Measurements from ENCODE around the gene POFUT2. TPM values are rescaled to one million over a fixed set of nuclear protein-coding genes. Genes with fewer than 3 reads are reported as not detected.

POFUT2 gene
- total RNA-seq, 1 donor from 2014 or later, result 31.9 TPM

DNA sequence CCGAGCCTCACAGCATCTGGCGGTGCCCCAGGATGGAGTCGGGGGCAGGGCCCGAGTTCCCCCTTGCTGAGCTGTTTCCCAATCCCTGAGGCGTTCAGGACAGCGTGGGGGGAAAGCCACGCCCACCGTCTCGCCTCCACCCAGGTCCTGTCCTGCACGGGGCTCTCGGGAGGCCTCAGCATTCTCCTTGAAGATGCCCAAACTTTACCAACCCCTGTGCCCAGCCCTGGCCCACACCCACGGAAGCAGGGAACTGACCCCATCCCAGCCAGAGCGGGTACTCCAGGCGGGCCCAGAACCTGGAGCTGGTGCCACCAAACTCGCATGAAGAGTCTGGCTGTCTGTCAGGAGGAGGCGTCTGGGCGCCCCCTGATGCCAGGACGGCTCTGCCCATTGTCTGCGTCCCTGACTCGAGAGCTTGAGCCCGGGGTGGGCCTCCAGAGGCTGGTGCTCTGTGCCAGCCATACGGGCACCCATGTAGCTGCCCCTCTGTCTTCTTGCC, 35.3 kb upstream of the POFUT2 start:
- Mint-ChIP-seq H3K4me3 (ENCODE audit: unreplicated experiment) (no peak overlapping the region), H3K4me1 (ENCODE audit: low read depth, unreplicated experiment) (peaks cover 7% of the 10 kb centered on the region), H3K27ac (ENCODE audit: unreplicated experiment) (no peak overlapping the region), H3K36me3 (ENCODE audit: unreplicated experiment) (no peaks in the 10 kb centered on the region), H3K9me3 (ENCODE audit: unreplicated experiment) (peaks cover 4% of the 10 kb centered on the region), H3K27me3 (ENCODE audit: unreplicated experiment) (peaks cover 1% of the 10 kb centered on the region)
- TF ChIP-seq, protein P1, sequence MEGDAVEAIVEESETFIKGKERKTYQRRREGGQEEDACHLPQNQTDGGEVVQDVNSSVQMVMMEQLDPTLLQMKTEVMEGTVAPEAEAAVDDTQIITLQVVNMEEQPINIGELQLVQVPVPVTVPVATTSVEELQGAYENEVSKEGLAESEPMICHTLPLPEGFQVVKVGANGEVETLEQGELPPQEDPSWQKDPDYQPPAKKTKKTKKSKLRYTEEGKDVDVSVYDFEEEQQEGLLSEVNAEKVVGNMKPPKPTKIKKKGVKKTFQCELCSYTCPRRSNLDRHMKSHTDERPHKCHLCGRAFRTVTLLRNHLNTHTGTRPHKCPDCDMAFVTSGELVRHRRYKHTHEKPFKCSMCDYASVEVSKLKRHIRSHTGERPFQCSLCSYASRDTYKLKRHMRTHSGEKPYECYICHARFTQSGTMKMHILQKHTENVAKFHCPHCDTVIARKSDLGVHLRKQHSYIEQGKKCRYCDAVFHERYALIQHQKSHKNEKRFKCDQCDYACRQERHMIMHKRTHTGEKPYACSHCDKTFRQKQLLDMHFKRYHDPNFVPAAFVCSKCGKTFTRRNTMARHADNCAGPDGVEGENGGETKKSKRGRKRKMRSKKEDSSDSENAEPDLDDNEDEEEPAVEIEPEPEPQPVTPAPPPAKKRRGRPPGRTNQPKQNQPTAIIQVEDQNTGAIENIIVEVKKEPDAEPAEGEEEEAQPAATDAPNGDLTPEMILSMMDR (IDR thresholded peaks at IDR 0.05; ENCODE audit: partially characterized antibody, unreplicated experiment), result no peak
- DNase-seq, result no peak

DNA sequence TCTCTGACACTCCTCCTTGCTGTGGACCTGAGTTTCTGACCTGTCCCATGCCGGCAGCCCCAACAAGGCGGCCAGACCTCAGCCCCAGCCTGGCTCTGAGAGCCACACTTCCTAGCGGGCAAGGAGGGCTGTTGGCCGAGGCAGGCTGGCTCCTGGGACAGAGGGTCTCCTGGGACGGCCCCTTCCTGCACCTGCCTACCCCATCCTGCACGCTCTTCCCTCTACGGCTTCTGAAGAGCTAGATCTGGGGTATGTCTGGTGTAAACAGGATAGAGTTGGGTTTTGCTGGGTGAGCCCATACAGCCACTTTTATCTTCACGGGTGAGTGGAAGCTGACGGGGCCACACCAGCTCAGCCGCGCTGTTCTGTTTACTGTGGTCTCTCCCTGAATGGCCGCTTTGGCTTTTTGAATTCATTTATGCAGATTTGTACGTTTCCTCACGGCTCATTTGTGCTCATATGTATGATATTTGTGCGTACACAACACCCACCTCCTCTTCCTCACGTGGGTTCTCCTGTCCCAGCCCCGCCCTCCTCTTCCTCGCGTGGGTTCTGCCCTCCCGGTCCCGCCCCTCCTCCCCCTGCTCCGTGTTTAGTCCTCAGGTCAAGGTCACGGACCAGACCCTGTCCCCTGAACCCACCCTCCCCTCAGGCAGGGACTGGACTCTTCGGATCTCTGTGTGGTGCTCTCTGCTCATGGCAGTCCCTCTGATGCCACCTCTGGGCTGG, 34.7 kb upstream of the POFUT2 start:
- no peaks in the 10 kb centered on the region for H3K36me3 Mint-ChIP-seq (ENCODE audit: unreplicated experiment)
- no peak overlapping the region for H3K4me3 Mint-ChIP-seq (ENCODE audit: unreplicated experiment)
- TF ChIP-seq, protein P1 (IDR thresholded peaks at IDR 0.05; ENCODE audit: partially characterized antibody, unreplicated experiment), result no peak
- no peak for DNase-seq
- peaks cover 7% of the 10 kb centered on the region for H3K4me1 Mint-ChIP-seq (ENCODE audit: low read depth, unreplicated experiment)
- H3K27ac Mint-ChIP-seq (ENCODE audit: unreplicated experiment), result no peak overlapping the region
- H3K27me3 Mint-ChIP-seq (ENCODE audit: unreplicated experiment), result no peaks in the 10 kb centered on the region
- H3K9me3 Mint-ChIP-seq (ENCODE audit: unreplicated experiment), result peaks cover 4% of the 10 kb centered on the region

DNA sequence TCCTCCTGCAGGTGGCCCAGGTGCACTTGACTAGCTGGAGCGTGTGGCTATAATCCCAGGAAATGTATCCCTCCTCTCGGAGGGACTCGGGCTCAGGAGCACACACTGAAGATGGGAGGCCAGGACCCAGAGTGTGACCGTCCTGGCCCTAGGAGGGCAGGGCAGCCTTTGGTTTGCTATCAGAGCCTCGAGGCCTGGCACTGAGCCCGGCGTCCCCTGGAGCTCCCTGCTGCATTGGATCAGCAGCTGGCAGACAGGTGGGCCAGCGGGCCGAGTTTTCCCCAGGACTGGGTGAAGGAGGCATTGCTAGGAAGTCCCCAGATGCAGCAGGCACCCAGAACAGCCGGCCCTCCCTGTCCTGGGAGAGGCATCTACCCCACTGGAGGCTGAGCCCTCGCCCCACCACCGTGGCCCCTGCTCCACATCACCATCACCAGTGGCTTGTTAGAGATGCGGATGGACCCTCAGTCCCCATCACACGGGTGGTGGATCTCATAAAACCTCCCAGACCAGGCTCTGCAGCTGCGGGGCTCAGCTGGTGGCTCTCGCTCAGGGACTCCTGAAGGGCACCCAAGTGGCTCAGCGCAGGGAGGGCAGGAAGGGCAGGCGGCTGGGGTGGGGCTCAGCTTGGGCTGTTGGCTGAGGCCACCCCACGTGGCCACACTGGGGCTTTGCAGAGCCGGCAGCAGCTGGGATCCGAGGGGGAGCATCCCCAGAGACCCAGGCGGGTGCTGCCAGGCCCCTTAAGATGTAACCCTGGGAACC, 32.7 kb upstream of the POFUT2 start:
- H3K27ac Mint-ChIP-seq (ENCODE audit: unreplicated experiment), result no peak overlapping the region

DNA sequence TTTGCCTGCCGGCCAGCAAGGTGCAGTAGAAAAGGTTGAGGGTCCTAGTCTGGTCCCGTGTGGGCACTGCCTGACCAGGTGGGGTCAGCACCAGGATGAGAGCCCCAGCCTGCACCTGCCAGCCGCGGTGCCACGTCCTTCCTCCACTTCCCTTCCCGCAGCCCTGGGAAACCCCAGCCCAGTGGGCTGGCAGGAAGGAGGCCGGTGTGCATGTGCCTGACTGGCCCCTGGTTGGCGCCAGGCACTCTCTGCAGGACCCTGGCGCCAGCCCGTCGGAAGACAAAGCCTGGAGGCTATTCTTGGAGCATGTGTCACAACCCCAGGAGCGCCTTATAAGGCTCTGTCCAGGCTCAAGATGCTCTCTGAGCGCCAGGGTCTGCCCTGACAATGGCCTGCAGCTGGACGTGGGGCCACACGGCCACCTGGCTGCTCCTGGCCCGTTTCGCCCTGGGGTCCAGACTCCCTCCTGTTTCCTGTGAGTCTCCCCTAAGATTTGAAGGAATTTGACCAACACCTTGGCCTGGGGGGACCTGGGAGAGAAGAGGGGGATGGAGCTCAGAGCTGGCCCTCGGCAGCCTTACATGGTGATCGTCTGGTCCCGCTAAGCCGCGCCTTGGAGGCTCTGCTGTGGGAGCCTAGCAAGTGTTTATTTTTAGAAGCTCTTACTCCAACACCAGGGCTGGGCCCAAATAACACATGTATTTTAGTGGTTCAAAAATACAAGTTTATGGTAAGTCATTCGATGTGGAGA, 31.9 kb upstream of the POFUT2 start:
- no peak for DNase-seq
- Mint-ChIP-seq H3K4me1 (ENCODE audit: low read depth, unreplicated experiment) (peaks cover 7% of the 10 kb centered on the region), H3K27ac (ENCODE audit: unreplicated experiment) (no peak overlapping the region), H3K4me3 (ENCODE audit: unreplicated experiment) (no peak overlapping the region), H3K36me3 (ENCODE audit: unreplicated experiment) (peaks cover 2% of the 10 kb centered on the region), H3K9me3 (ENCODE audit: unreplicated experiment) (peaks cover 4% of the 10 kb centered on the region), H3K27me3 (ENCODE audit: unreplicated experiment) (peaks cover 2% of the 10 kb centered on the region)
- TF ChIP-seq, protein P1 (IDR thresholded peaks at IDR 0.05; ENCODE audit: partially characterized antibody, unreplicated experiment), result no peak

More for the DNA sequence above, 32.7 kb upstream of the POFUT2 start:
- Mint-ChIP-seq H3K9me3 (ENCODE audit: unreplicated experiment) (peaks cover 4% of the 10 kb centered on the region), H3K27me3 (ENCODE audit: unreplicated experiment) (peaks cover under 1% of the 10 kb centered on the region), H3K4me3 (ENCODE audit: unreplicated experiment) (no peak overlapping the region), H3K4me1 (ENCODE audit: low read depth, unreplicated experiment) (peaks cover 7% of the 10 kb centered on the region), H3K36me3 (ENCODE audit: unreplicated experiment) (no peaks in the 10 kb centered on the region)
- TF ChIP-seq, protein P1 (IDR thresholded peaks at IDR 0.05; ENCODE audit: partially characterized antibody, unreplicated experiment), result no peak
- DNase-seq, result no peak

All from glutamatergic neuron (in vitro differentiated cells).